OCI-LY7 (cell line): ENCODE measurements around the gene SCARB2.

ENCODE experiments used
- EZH2phosphoT487 ChIP-seq: fragments of 200-600 bp; sonication (generic); IDR thresholded peaks from 2 replicates; pipeline ENCODE4 v1.6.1; 2018; ENCODE audit warnings: low read depth, borderline replicate concordance, mild to moderate bottlenecking, mixed run types, antibody characterized with exemption, low read length, moderate library complexity, mixed read lengths
- TF ChIP-seq, protein P1 (sequence below): fragments of 200-600 bp; sonication (generic); conservative IDR thresholded peaks from 2 replicates; pipeline ENCODE4 v1.5.1; 2014; ENCODE audit warnings: mild to moderate bottlenecking, antibody characterized with exemption, low read length, moderate library complexity, mixed read lengths

DNA sequence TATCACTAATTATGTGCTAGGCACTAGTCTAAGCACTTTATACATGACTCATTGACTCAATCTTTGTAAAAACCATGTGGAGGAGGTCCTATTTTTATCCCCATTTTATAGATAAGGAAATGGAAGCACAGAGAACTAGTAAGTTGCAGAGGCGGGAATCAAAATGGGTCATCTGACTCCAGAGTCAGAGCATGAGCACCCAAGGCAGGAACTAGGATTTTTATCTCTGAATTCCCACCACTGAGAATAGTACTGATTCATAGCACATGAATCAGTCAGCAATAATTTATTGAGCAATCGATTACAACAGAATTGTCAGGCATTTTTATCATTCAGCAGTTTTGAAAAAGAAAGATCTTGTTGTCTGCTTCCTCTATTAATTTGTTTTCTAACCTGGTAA lies 19.3 kb downstream of the SCARB2 start:
- TF ChIP-seq, protein P1, sequence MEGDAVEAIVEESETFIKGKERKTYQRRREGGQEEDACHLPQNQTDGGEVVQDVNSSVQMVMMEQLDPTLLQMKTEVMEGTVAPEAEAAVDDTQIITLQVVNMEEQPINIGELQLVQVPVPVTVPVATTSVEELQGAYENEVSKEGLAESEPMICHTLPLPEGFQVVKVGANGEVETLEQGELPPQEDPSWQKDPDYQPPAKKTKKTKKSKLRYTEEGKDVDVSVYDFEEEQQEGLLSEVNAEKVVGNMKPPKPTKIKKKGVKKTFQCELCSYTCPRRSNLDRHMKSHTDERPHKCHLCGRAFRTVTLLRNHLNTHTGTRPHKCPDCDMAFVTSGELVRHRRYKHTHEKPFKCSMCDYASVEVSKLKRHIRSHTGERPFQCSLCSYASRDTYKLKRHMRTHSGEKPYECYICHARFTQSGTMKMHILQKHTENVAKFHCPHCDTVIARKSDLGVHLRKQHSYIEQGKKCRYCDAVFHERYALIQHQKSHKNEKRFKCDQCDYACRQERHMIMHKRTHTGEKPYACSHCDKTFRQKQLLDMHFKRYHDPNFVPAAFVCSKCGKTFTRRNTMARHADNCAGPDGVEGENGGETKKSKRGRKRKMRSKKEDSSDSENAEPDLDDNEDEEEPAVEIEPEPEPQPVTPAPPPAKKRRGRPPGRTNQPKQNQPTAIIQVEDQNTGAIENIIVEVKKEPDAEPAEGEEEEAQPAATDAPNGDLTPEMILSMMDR: no peak
- no peak for TF ChIP-seq EZH2phosphoT487
